Adipocyte (in vitro differentiated cells): ENCODE results near the gene ART5.

Source experiments
- DNase-seq: peaks from one replicate; pipeline ENCODE4 v3.0.0-alpha.2; 2015; ENCODE audit warnings: low read depth
- H3K27me3 ChIP-seq: replicated peaks from 2 replicates; pipeline ENCODE4 v1.7.0; 2013; ENCODE audit warnings: mild to moderate bottlenecking, low read length, moderate library complexity; ENCODE audit not compliant: control insufficient read depth, insufficient read depth
- H3K36me3 ChIP-seq: 2 replicates; pipeline ENCODE4 v1.7.0; 2013; ENCODE audit warnings: low read length, mild to moderate bottlenecking, moderate library complexity; ENCODE audit not compliant: control insufficient read depth, insufficient read depth, severe bottlenecking
- H3K4me1 ChIP-seq: 2 replicates; pipeline ENCODE4 v1.7.0; 2013; ENCODE audit warnings: mild to moderate bottlenecking, low read length, moderate library complexity; ENCODE audit not compliant: control insufficient read depth, insufficient read depth
- H3K4me3 ChIP-seq: 2 replicates; pipeline ENCODE4 v1.7.0; 2013; ENCODE audit warnings: mild to moderate bottlenecking, low read length, moderate library complexity
- H3K9ac ChIP-seq: 2 replicates; pipeline ENCODE4 v1.7.0; 2013; ENCODE audit warnings: mild to moderate bottlenecking, low read length, moderate library complexity
- H3K9me3 ChIP-seq: 2 replicates; pipeline ENCODE4 v1.7.0; 2013; ENCODE audit warnings: mild to moderate bottlenecking, low read length, moderate library complexity; ENCODE audit not compliant: control insufficient read depth

ART5 gene

GRCh38 chr11:3637201-3637600, 4.6 kb downstream of the ART5 start:
- H3K9ac ChIP-seq, result no peak overlapping the region
- DNase-seq, result no peak
- H3K9me3 ChIP-seq, result no peaks in the 10 kb centered on the region
- no peaks in the 10 kb centered on the region for H3K36me3 ChIP-seq
- H3K4me3 ChIP-seq, result no peak overlapping the region
- H3K27me3 ChIP-seq, result no peaks in the 10 kb centered on the region
- peaks cover 1% of the 10 kb centered on the region for H3K4me1 ChIP-seq

GRCh38 chr11:3635641-3636375, 6.0 kb downstream of the ART5 start:
- H3K9me3 ChIP-seq, result no peaks in the 10 kb centered on the region
- H3K4me1 ChIP-seq, result no peaks in the 10 kb centered on the region
- H3K4me3 ChIP-seq, result no peak overlapping the region
- no peak for DNase-seq
- H3K27me3 ChIP-seq, result no peaks in the 10 kb centered on the region
- H3K36me3 ChIP-seq, result no peaks in the 10 kb centered on the region
- no peak overlapping the region for H3K9ac ChIP-seq

GRCh38 chr11:3632070-3632660, 9.6 kb downstream of the ART5 start:
- H3K9me3 ChIP-seq, result no peaks in the 10 kb centered on the region
- H3K36me3 ChIP-seq, result no peaks in the 10 kb centered on the region
- no peak overlapping the region for H3K4me3 ChIP-seq
- DNase-seq, result no peak
- H3K9ac ChIP-seq, result no peak overlapping the region
- H3K27me3 ChIP-seq, result no peaks in the 10 kb centered on the region
- peaks cover 3% of the 10 kb centered on the region for H3K4me1 ChIP-seq

GRCh38 chr11:3631331-3631730, 10.5 kb downstream of the ART5 start:
- Histone ChIP-seq H3K4me1 (peaks cover 11% of the 10 kb centered on the region), H3K36me3 (no peaks in the 10 kb centered on the region), H3K4me3 (no peak overlapping the region), H3K27me3 (no peaks in the 10 kb centered on the region), H3K9ac (no peak overlapping the region), H3K9me3 (no peaks in the 10 kb centered on the region)
- DNase-seq, result no peak

- H3K27me3 ChIP-seq, result no peaks in the 10 kb centered on the region
- peak overlapping the region; percentile 53 for H3K4me3 ChIP-seq
- H3K4me1 ChIP-seq, result peaks cover 18% of the 10 kb centered on the region
- peak overlapping the region; percentile 38 for H3K9ac ChIP-seq
- H3K9me3 ChIP-seq, result no peaks in the 10 kb centered on the region
- no peaks in the 10 kb centered on the region for H3K36me3 ChIP-seq
- DNase-seq, result peak; percentile 33
These were observed 14.5 kb downstream of the ART5 start for GRCh38 chr11:3627291-3627690.

GRCh38 chr11:3626250-3626960, 15.4 kb downstream of the ART5 start:
- Histone ChIP-seq H3K36me3 (no peaks in the 10 kb centered on the region), H3K9ac (no peak overlapping the region), H3K27me3 (peaks cover 3% of the 10 kb centered on the region), H3K4me1 (peaks cover 18% of the 10 kb centered on the region), H3K4me3 (no peak overlapping the region), H3K9me3 (no peaks in the 10 kb centered on the region)
- DNase-seq, result no peak

- no peak for DNase-seq
- H3K4me3 ChIP-seq, result no peak overlapping the region
- peaks cover 3% of the 10 kb centered on the region for H3K27me3 ChIP-seq
- H3K4me1 ChIP-seq, result peaks cover 18% of the 10 kb centered on the region
- H3K9ac ChIP-seq, result no peak overlapping the region
- no peaks in the 10 kb centered on the region for H3K36me3 ChIP-seq
- no peaks in the 10 kb centered on the region for H3K9me3 ChIP-seq
These were observed 17.9 kb downstream of the ART5 start for GRCh38 chr11:3623767-3624458.

- no peak for DNase-seq
These were observed 18.7 kb downstream of the ART5 start for GRCh38 chr11:3623121-3623520.

GRCh38 chr11:3622521-3622920, 19.3 kb downstream of the ART5 start:
- peaks cover 18% of the 10 kb centered on the region for H3K4me1 ChIP-seq

More at GRCh38 chr11:3623121-3623520, 18.7 kb downstream of the ART5 start:
- Histone ChIP-seq H3K9me3 (no peaks in the 10 kb centered on the region), H3K9ac (no peak overlapping the region), H3K27me3 (peaks cover 3% of the 10 kb centered on the region), H3K4me1 (peaks cover 18% of the 10 kb centered on the region), H3K4me3 (no peak overlapping the region), H3K36me3 (no peaks in the 10 kb centered on the region)

GRCh38 chr11:3617990-3618389, 23.8 kb downstream of the ART5 start:
- Histone ChIP-seq H3K9ac (no peak overlapping the region), H3K36me3 (no peaks in the 10 kb centered on the region), H3K9me3 (no peaks in the 10 kb centered on the region), H3K27me3 (peaks cover 3% of the 10 kb centered on the region), H3K4me1 (peaks cover 4% of the 10 kb centered on the region), H3K4me3 (no peak overlapping the region)
- no peak for DNase-seq

More at GRCh38 chr11:3622521-3622920, 19.3 kb downstream of the ART5 start:
- no peak overlapping the region for H3K4me3 ChIP-seq
- H3K36me3 ChIP-seq, result no peaks in the 10 kb centered on the region
- no peak overlapping the region for H3K9ac ChIP-seq
- H3K27me3 ChIP-seq, result peaks cover 3% of the 10 kb centered on the region
- no peak for DNase-seq
- no peaks in the 10 kb centered on the region for H3K9me3 ChIP-seq
